Hematopoietic multipotent progenitor cell treated with erythropoietin and hydrocortisone succinate and interleukin-3 and kit ligand, for 8 days (in vitro differentiated cells): ENCODE results near the gene ELFN2.
"Not testable (repeated sequence)": the region's sequence is repeated elsewhere in the genome, so short reads cannot be mapped to it uniquely, and the experiment has no call there.

Source experiments
- DNase-seq: peaks from one replicate; pipeline ENCODE4 v3.0.0-alpha.2; 2015

ELFN2 gene

GRCh38 chr22:37427135-37427710 is at the start of gene ELFN2:
ELFN2 (minus strand) TSS chr22:37427479; CDS start chr22:37375534, 51,945 bp downstream.
- DNase-seq = no peak

GRCh38 chr22:37476389-37477329 is 49.4 kb upstream of the ELFN2 start:
- no peak for DNase-seq

- no peak for DNase-seq
These were observed 47.3 kb upstream of the ELFN2 start for GRCh38 chr22:37474447-37475090.

- DNase-seq = no peak
These were observed 46.2 kb upstream of the ELFN2 start for GRCh38 chr22:37473437-37473946.

GRCh38 chr22:37472418-37473006 is 45.2 kb upstream of the ELFN2 start:
- DNase-seq = peak; percentile 39

GRCh38 chr22:37471727-37472417 is 44.6 kb upstream of the ELFN2 start:
- DNase-seq = no peak

GRCh38 chr22:37470087-37470445 is 42.8 kb upstream of the ELFN2 start:
- DNase-seq = no peak

GRCh38 chr22:37469416-37470086 is 42.3 kb upstream of the ELFN2 start:
- DNase-seq = no peak

- not testable (repeated sequence) for DNase-seq
These were observed 41.0 kb upstream of the ELFN2 start for GRCh38 chr22:37468201-37468695.

- DNase-seq = no peak
These were observed 40.2 kb upstream of the ELFN2 start for GRCh38 chr22:37467391-37467955.

- no peak for DNase-seq
These were observed 36.9 kb upstream of the ELFN2 start for GRCh38 chr22:37464181-37464580.

- DNase-seq = peak; percentile 35
These were observed 35.7 kb upstream of the ELFN2 start for GRCh38 chr22:37462983-37463382.

GRCh38 chr22:37462436-37462835 is 35.2 kb upstream of the ELFN2 start:
- no peak for DNase-seq

- no peak for DNase-seq
These were observed 34.7 kb upstream of the ELFN2 start for GRCh38 chr22:37461961-37462360.

- DNase-seq = no peak
These were observed 33.4 kb upstream of the ELFN2 start for GRCh38 chr22:37460684-37461083.

- no peak for DNase-seq
These were observed 31.9 kb upstream of the ELFN2 start for GRCh38 chr22:37459206-37459605.

GRCh38 chr22:37457093-37457893 is 30.0 kb upstream of the ELFN2 start:
- DNase-seq = peak; percentile 67

GRCh38 chr22:37456346-37456745 is 29.1 kb upstream of the ELFN2 start:
- DNase-seq = no peak

GRCh38 chr22:37455896-37456295 is 28.6 kb upstream of the ELFN2 start:
- no peak for DNase-seq

GRCh38 chr22:37454857-37455686 is 27.8 kb upstream of the ELFN2 start:
- peak; percentile 77 for DNase-seq
